Measurements from ENCODE around the gene AFF2.

The AFF2 gene

DNA sequence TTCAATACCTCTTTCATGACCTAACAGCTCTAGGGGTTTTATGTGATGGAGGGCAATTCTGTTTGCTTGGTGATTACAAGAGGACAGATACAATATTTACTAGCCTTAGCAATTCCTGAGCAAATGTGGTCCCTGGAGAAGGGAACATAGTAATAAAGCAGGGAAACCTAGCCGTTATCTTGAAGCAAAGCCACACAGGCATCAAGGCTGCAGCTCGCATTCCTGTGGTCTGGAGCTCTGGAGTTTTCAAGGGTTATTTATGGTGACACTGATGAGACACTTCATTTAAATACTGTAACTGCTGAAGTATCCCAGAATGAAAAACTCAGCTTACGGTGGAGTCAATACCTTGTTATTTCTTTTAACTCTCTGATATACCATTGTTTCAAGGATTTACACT lies 66.8 kb downstream of the AFF2 start:
- Histone ChIP-seq H3K4me1 (ENCODE audit: insufficient read depth, low read length) (no peaks in the 10 kb centered on the region), H3K9me3 (ENCODE audit: low read length) (no peaks in the 10 kb centered on the region), H3K36me3 (ENCODE audit: insufficient read depth, low read length) (no peaks in the 10 kb centered on the region), H3K27ac (ENCODE audit: low read depth, low read length) (no peak overlapping the region), H3K9ac (ENCODE audit: low read length) (no peak overlapping the region), H3K4me3 (ENCODE audit: low read depth in 1 of 2, low read length in 2 of 2) (no peak overlapping the region), H3K27me3 (ENCODE audit: control insufficient read depth in 1 of 2, insufficient read depth in 2 of 2, low read length in 2 of 2) (no peaks in the 10 kb centered on the region)

DNA sequence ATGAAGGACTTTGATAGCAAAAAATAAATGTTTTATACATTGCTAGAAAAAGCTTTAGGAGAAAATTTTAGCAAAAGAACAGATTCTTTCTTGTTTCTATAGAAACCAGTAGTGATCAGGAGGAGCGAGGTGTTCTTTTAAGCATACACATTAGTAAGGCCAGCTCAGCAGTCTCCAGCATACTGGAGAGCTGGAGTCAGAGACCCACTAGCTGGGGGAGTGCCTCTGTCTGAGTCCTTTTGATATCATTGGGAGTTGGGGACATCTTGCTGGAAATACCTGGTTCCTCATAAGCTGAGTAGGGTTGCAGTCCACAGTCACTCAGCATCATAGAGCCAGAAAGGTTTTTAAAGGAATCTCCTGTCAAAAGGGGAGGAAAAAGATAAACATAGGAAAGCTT lies 67.4 kb downstream of the AFF2 start:
- Histone ChIP-seq H3K36me3 (ENCODE audit: insufficient read depth, low read length) (no peaks in the 10 kb centered on the region), H3K27me3 (ENCODE audit: control insufficient read depth in 1 of 2, insufficient read depth in 2 of 2, low read length in 2 of 2) (no peaks in the 10 kb centered on the region), H3K9me3 (ENCODE audit: low read length) (no peaks in the 10 kb centered on the region)

DNA sequence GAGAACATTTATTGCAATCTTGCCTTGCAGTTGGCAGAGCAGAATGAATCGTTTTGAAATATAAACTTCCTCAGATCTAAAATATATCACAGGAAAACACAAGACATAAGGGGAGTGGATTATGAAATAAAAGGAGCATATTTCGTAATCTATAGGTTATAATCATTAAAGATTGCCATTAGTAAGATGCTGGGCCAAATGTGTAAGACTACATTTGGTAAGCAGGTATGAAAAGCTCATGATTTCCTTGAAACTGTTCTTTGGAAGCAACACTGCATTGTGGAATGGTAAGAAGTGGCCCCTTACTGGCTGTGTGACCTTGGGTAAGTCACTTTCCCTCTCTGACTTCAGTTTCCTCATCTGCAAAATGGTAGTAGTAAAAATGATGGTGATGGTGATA lies 68.3 kb downstream of the AFF2 start:
- H3K36me3 ChIP-seq (ENCODE audit: insufficient read depth, low read length): no peaks in the 10 kb centered on the region
- no peaks in the 10 kb centered on the region for H3K27me3 ChIP-seq (ENCODE audit: control insufficient read depth in 1 of 2, insufficient read depth in 2 of 2, low read length in 2 of 2)
- H3K4me1 ChIP-seq (ENCODE audit: insufficient read depth, low read length): no peaks in the 10 kb centered on the region
- H3K9me3 ChIP-seq (ENCODE audit: low read length): no peaks in the 10 kb centered on the region
- no peak overlapping the region for H3K4me3 ChIP-seq (ENCODE audit: low read depth in 1 of 2, low read length in 2 of 2)
- no peak overlapping the region for H3K27ac ChIP-seq (ENCODE audit: low read depth, low read length)
- no peak overlapping the region for H3K9ac ChIP-seq (ENCODE audit: low read length)

More for the DNA sequence above, 67.4 kb downstream of the AFF2 start:
- Histone ChIP-seq H3K9ac (ENCODE audit: low read length) (no peak overlapping the region), H3K4me3 (ENCODE audit: low read depth in 1 of 2, low read length in 2 of 2) (no peak overlapping the region), H3K27ac (ENCODE audit: low read depth, low read length) (no peak overlapping the region), H3K4me1 (ENCODE audit: insufficient read depth, low read length) (no peaks in the 10 kb centered on the region)

DNA sequence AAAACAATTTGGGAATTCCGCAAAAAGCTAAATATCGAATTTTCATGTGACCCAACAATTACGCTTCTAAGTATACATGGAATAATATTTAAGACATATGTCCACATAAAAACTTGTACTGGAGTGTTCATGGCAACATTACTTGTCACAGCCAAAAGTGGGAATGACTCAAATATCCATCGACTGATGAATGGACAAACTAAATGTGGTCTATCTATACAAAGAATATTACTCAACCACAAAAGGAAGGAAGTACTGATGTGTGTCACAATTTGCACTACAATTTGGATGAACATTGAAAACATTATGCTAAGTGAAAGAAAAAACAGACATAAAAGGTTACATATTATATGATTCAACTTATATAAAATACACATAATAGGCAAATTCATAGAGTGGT lies 71.9 kb downstream of the AFF2 start:
- Histone ChIP-seq H3K9me3 (ENCODE audit: low read length) (no peaks in the 10 kb centered on the region), H3K36me3 (ENCODE audit: insufficient read depth, low read length) (no peaks in the 10 kb centered on the region), H3K27me3 (ENCODE audit: control insufficient read depth in 1 of 2, insufficient read depth in 2 of 2, low read length in 2 of 2) (no peaks in the 10 kb centered on the region), H3K9ac (ENCODE audit: low read length) (no peak overlapping the region), H3K4me1 (ENCODE audit: insufficient read depth, low read length) (no peaks in the 10 kb centered on the region), H3K4me3 (ENCODE audit: low read depth in 1 of 2, low read length in 2 of 2) (no peak overlapping the region), H3K27ac (ENCODE audit: low read depth, low read length) (no peak overlapping the region)

DNA sequence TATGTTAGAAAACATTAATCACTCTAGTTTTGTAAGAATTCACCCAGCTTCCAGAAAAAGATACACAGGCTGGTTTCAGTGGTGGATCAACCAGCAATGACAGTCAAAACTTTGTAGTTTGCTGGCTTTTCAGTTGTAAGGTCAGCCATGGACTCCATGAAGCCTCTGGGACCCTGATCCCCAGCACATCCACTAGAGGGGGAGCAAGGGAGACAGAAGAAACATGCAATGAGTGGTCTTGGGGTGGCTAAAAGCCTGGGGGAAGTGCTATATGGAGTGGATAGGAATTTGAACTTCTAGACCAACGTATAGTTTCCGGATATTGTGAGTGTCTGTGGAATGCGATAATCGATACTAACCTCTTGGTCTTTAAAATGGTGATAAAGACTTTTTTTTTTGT lies 72.7 kb downstream of the AFF2 start:
- Histone ChIP-seq H3K36me3 (ENCODE audit: insufficient read depth, low read length) (no peaks in the 10 kb centered on the region), H3K4me1 (ENCODE audit: insufficient read depth, low read length) (no peaks in the 10 kb centered on the region), H3K27ac (ENCODE audit: low read depth, low read length) (no peak overlapping the region), H3K27me3 (ENCODE audit: control insufficient read depth in 1 of 2, insufficient read depth in 2 of 2, low read length in 2 of 2) (no peaks in the 10 kb centered on the region), H3K4me3 (ENCODE audit: low read depth in 1 of 2, low read length in 2 of 2) (no peak overlapping the region), H3K9me3 (ENCODE audit: low read length) (no peaks in the 10 kb centered on the region), H3K9ac (ENCODE audit: low read length) (no peak overlapping the region)

DNA sequence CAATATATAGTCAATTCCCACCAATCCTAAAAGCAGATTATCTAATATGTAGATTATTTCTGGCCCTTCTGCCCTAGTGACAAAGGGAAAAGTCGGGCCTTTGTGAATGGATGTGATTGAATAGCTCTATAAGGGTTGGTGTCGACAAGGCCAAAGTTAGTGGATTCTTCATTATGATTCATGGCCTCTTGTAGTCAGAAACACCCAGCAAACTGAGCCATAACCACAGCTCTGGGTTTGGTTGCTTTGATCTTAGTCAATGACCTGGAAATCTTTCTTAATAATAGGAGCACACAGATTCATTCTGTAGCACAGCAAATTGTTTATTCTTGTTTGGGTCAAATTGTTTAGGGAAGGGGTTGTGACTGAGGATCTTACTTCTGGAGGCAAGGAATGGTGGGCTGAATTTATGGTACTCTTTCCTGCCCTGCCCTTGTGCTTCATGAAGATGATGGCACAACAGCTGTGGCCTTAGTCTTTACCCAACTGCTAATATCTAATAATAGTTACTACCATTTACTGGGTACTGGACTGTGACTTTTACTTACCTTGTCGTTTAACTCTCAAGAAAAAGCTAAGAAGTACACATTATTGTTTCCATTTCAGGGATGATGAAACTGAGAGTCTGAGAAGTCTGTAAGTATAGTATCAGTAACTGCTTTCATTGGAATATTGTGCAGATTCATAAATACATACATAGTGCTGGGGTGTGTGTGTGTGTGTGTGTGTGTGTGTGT lies 74.0 kb downstream of the AFF2 start:
- no peak overlapping the region for H3K9ac ChIP-seq (ENCODE audit: low read length)
- H3K27ac ChIP-seq (ENCODE audit: low read depth, low read length): no peak overlapping the region
- H3K4me1 ChIP-seq (ENCODE audit: insufficient read depth, low read length): no peaks in the 10 kb centered on the region
- no peak overlapping the region for H3K4me3 ChIP-seq (ENCODE audit: low read depth in 1 of 2, low read length in 2 of 2)
- H3K9me3 ChIP-seq (ENCODE audit: low read length): no peaks in the 10 kb centered on the region
- H3K27me3 ChIP-seq (ENCODE audit: control insufficient read depth in 1 of 2, insufficient read depth in 2 of 2, low read length in 2 of 2): peaks cover 0 to 9% of the 10 kb centered on the region in 2 donors
- H3K36me3 ChIP-seq (ENCODE audit: insufficient read depth, low read length): no peaks in the 10 kb centered on the region

DNA sequence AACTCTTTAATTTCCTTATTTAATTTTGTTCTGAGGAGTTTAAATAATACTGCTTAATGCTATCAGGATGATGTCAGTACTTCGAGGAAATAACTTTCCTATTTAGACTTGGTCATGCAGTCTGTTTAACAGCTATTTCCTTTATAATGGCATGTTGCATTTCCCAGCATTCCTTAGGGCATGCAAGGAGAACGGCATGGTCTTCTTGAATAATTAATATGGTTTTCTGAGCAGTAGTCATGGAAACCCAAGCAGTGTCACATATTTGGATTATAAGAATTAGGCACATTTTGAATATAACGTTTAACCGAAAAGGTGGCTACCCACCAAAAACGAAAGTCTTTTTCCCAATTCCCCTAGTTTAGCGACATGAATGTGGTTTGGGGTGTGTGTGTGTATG lies 76.0 kb downstream of the AFF2 start:
- Histone ChIP-seq H3K4me3 (ENCODE audit: low read depth in 1 of 2, low read length in 2 of 2) (no peak overlapping the region), H3K9ac (ENCODE audit: low read length) (no peak overlapping the region), H3K9me3 (ENCODE audit: low read length) (no peaks in the 10 kb centered on the region), H3K36me3 (ENCODE audit: insufficient read depth, low read length) (no peaks in the 10 kb centered on the region), H3K27me3 (ENCODE audit: control insufficient read depth in 1 of 2, insufficient read depth in 2 of 2, low read length in 2 of 2) (peaks cover 0 to 9% of the 10 kb centered on the region in 2 donors), H3K4me1 (ENCODE audit: insufficient read depth, low read length) (no peaks in the 10 kb centered on the region), H3K27ac (ENCODE audit: low read depth, low read length) (no peak overlapping the region)

DNA sequence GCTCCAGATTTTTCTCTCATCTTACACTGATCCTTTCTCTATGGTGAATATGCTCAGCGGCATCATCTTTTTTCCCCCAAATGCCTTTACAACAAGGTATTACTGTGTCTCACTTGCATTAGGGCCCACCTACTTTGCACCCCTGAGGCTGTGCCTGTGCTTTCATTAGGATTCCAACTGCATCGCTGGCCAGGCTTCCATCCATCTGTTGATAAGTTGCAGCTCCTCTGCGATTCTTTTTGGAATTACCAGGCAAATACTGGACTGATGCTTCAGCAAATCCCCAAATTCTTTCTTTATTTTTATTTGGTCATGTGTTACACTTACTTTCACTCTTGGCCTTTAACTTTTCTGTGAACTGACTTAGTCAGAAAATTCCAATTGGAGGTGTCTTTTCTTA lies 77.3 kb downstream of the AFF2 start:
- Histone ChIP-seq H3K9ac (ENCODE audit: low read length) (no peak overlapping the region), H3K4me1 (ENCODE audit: insufficient read depth, low read length) (no peaks in the 10 kb centered on the region), H3K27ac (ENCODE audit: low read depth, low read length) (no peak overlapping the region), H3K27me3 (ENCODE audit: control insufficient read depth in 1 of 2, insufficient read depth in 2 of 2, low read length in 2 of 2) (peaks cover 0 to 9% of the 10 kb centered on the region in 2 donors), H3K36me3 (ENCODE audit: insufficient read depth, low read length) (no peaks in the 10 kb centered on the region), H3K4me3 (ENCODE audit: low read depth in 1 of 2, low read length in 2 of 2) (no peak overlapping the region), H3K9me3 (ENCODE audit: low read length) (no peaks in the 10 kb centered on the region)

DNA sequence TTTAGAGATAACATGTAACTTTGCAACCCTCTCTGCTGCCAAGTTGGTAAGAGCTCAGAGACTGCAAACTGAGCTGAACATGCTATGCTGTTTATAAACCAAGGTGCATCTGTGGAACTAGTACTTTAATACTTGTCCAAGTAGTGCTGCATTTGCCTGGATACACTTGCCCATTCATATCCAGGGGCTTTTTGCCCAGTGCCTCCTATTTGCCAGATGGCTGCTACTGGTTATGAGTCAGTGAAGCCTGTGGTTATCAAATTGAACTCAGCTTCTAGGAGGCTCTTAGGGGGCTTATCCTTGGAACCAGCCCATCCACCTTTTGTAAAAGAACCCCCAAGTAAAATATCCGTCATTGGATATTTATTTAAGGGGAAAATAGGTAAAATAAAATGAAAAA lies 79.6 kb downstream of the AFF2 start:
- H3K9me3 ChIP-seq (ENCODE audit: low read length): no peaks in the 10 kb centered on the region

GRCh38 chrX:148582353-148582752 lies 81.9 kb downstream of the AFF2 start:
- no peak overlapping the region for H3K27ac ChIP-seq (ENCODE audit: low read depth, low read length)
- no peaks in the 10 kb centered on the region for H3K36me3 ChIP-seq (ENCODE audit: insufficient read depth, low read length)
- no peak overlapping the region for H3K4me3 ChIP-seq (ENCODE audit: low read depth in 1 of 2, low read length in 2 of 2)
- H3K9me3 ChIP-seq (ENCODE audit: low read length): no peaks in the 10 kb centered on the region
- no peaks in the 10 kb centered on the region for H3K4me1 ChIP-seq (ENCODE audit: insufficient read depth, low read length)
- H3K27me3 ChIP-seq (ENCODE audit: control insufficient read depth in 1 of 2, insufficient read depth in 2 of 2, low read length in 2 of 2): peaks cover 0 to 9% of the 10 kb centered on the region in 2 donors
- no peak overlapping the region for H3K9ac ChIP-seq (ENCODE audit: low read length)

More for the DNA sequence above, 79.6 kb downstream of the AFF2 start:
- no peak overlapping the region for H3K4me3 ChIP-seq (ENCODE audit: low read depth in 1 of 2, low read length in 2 of 2)
- no peak overlapping the region for H3K27ac ChIP-seq (ENCODE audit: low read depth, low read length)
- H3K4me1 ChIP-seq (ENCODE audit: insufficient read depth, low read length): no peaks in the 10 kb centered on the region
- H3K36me3 ChIP-seq (ENCODE audit: insufficient read depth, low read length): no peaks in the 10 kb centered on the region
- H3K9ac ChIP-seq (ENCODE audit: low read length): no peak overlapping the region
- H3K27me3 ChIP-seq (ENCODE audit: control insufficient read depth in 1 of 2, insufficient read depth in 2 of 2, low read length in 2 of 2): peaks cover 0 to 9% of the 10 kb centered on the region in 2 donors

GRCh38 chrX:148588649-148589310 lies 88.4 kb downstream of the AFF2 start:
- H3K9me3 ChIP-seq (ENCODE audit: low read length): no peaks in the 10 kb centered on the region
- H3K9ac ChIP-seq (ENCODE audit: low read length): no peak overlapping the region
- H3K4me3 ChIP-seq (ENCODE audit: low read depth in 1 of 2, low read length in 2 of 2): no peak overlapping the region
- no peak overlapping the region for H3K27ac ChIP-seq (ENCODE audit: low read depth, low read length)
- no peaks in the 10 kb centered on the region for H3K36me3 ChIP-seq (ENCODE audit: insufficient read depth, low read length)
- no peaks in the 10 kb centered on the region for H3K27me3 ChIP-seq (ENCODE audit: control insufficient read depth in 1 of 2, insufficient read depth in 2 of 2, low read length in 2 of 2)
- H3K4me1 ChIP-seq (ENCODE audit: insufficient read depth, low read length): no peaks in the 10 kb centered on the region

DNA sequence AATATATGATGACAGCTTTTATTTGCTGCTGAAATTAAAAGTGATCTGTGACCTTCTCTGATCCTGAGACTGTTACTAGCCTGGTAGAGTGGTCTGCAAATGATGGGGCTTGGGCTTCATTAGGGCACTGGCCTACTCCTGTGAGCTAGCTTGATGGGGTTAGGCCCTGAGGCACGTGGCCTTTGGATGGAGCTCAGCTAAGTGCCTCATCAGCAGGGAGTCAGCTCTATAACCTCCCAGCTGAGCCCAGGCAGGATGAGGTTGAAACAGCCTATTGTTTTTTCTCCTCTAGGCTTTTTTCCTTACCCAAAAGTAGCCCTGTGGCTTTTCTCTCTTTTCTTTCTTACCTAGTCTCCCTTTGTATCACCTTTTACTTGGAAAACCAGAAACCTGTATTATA lies 92.2 kb downstream of the AFF2 start:
- H3K4me1 ChIP-seq (ENCODE audit: insufficient read depth, low read length): no peaks in the 10 kb centered on the region
- no peaks in the 10 kb centered on the region for H3K27me3 ChIP-seq (ENCODE audit: control insufficient read depth in 1 of 2, insufficient read depth in 2 of 2, low read length in 2 of 2)
- no peaks in the 10 kb centered on the region for H3K36me3 ChIP-seq (ENCODE audit: insufficient read depth, low read length)
- H3K27ac ChIP-seq (ENCODE audit: low read depth, low read length): no peak overlapping the region
- H3K4me3 ChIP-seq (ENCODE audit: low read depth in 1 of 2, low read length in 2 of 2): no peak overlapping the region
- no peaks in the 10 kb centered on the region for H3K9me3 ChIP-seq (ENCODE audit: low read length)
- no peak overlapping the region for H3K9ac ChIP-seq (ENCODE audit: low read length)
